ENCODE data around the gene MED13L. TPM values are rescaled to one million over a fixed set of nuclear protein-coding genes. Genes with fewer than 3 reads are reported as not detected.
A peak's percentile ranks its signal among the peaks of the same experiment; 100 is the strongest.

Gene MED13L
- total and polyA plus RNA-seq, 2 donors (not counting 3 experiments of a cell fraction or from before 2014, with no cell fraction given), result 27.4 to 93.6 TPM

GRCh38 chr12:116266631-116267349, 10.7 kb downstream of the MED13L start:
- H3K79me2 ChIP-seq (ENCODE audit: control insufficient read depth, insufficient read depth, low read length), result peaks cover 88% of the 10 kb centered on the region
- H3K36me3 ChIP-seq (ENCODE audit: control insufficient read depth in 2 of 2, extremely low read depth in 1 of 2, insufficient read depth in 2 of 2, low read length in 2 of 2), result no peaks in the 10 kb centered on the region
- no peaks in the 10 kb centered on the region for H3K9me3 ChIP-seq (replicated peaks; ENCODE audit: control insufficient read depth, insufficient read depth, low read length)
- ChIA-PET CTCF (interaction anchor here (0.6 to 2.4 kb wide), 11 partner anchors 9 to 442 kb away, joined by 3 to 7 read pairs (median 4); no protein-coding TSS in a partner anchor), POLR2A (no interaction called here)
- no peak overlapping the region for H3K9ac ChIP-seq (replicated peaks; ENCODE audit: extremely low read depth, insufficient read depth, low read length)
- H3K9me1 ChIP-seq (replicated peaks; ENCODE audit: control insufficient read depth, extremely low read depth, insufficient read depth, low read length), result no peaks in the 10 kb centered on the region
- no peaks in the 10 kb centered on the region for H3K27me3 ChIP-seq (ENCODE audit: control insufficient read depth in 2 of 2, insufficient read depth in 2 of 2, low read length in 2 of 2)
- no peak for FAIRE-seq
- H3K4me3 ChIP-seq (replicated peaks in 1 of 3; ENCODE audit: insufficient read depth in 1 of 3, low read depth in 1 of 3, low read length in 3 of 3), result no peak overlapping the region
- TF ChIP-seq JUN (IDR thresholded peaks at IDR 0.05; ENCODE audit: borderline replicate concordance, insufficient read depth, insufficient read length, low read depth), result no peak
- TF ChIP-seq MYC (IDR thresholded peaks at IDR 0.05; ENCODE audit: low read depth, low read length), result no peak
- no peak for TF ChIP-seq POLR2A (IDR thresholded peaks at IDR 0.05; ENCODE audit: low read depth, low read length)
- TF ChIP-seq EZH2 (IDR thresholded peaks at IDR 0.05; ENCODE audit: borderline replicate concordance, low read depth, low read length, severe bottlenecking), result no peak
- TF ChIP-seq MAX (IDR thresholded peaks at IDR 0.05; ENCODE audit: insufficient read depth, insufficient read length), result no peak
- TF ChIP-seq POLR2AphosphoS5 (IDR thresholded peaks at IDR 0.05; ENCODE audit: insufficient read depth, low read depth, low read length), result no peak
- TF ChIP-seq FOS (IDR thresholded peaks at IDR 0.05; ENCODE audit: borderline replicate concordance, insufficient read depth, low read length), result no peak
- TF ChIP-seq GATA2 (IDR thresholded peaks at IDR 0.05; ENCODE audit: insufficient read depth, insufficient read length, low read depth, low read length), result no peak
- TF ChIP-seq CTCF (IDR thresholded peaks at IDR 0.05; ENCODE audit: extremely low read depth in 1 of 2, insufficient read depth in 1 of 2, low read depth in 1 of 2, low read length in 2 of 2), result no peak
- no peak overlapping the region for H2AFZ ChIP-seq (ENCODE audit: low read depth, low read length)
- no peak overlapping the region for H3K27ac ChIP-seq (ENCODE audit: insufficient read depth, low read depth, low read length)
- peaks cover 13% of the 10 kb centered on the region for H3K4me1 ChIP-seq (ENCODE audit: control insufficient read depth, extremely low read depth, insufficient read depth, low read length)
- H3K4me2 ChIP-seq (ENCODE audit: insufficient read depth, low read length), result peak overlapping the region; percentile 22
- intact Hi-C loops (cut with micrococcal nuclease), result no loop called here
- DNase-seq (ENCODE audit: low read depth, low spot score), result peak; percentile 46
- dilution Hi-C loops (cut with MboI; ENCODE audit: extremely low pct_ligation_motif_present, low sequenced_read_pairs), result no loop called here
- BruUV-seq (replicated peaks), result no TSS peak
- H4K20me1 ChIP-seq (replicated peaks; ENCODE audit: control insufficient read depth, extremely low read depth, insufficient read depth, low read length), result peaks cover 31% of the 10 kb centered on the region
